Choroid plexus epithelial cell (primary cell): ENCODE data around the gene METTL2B.
A peak's percentile ranks its signal among the peaks of the same experiment; 100 is the strongest.
"Not testable (repeated sequence)": the region's sequence is repeated elsewhere in the genome, so short reads cannot be mapped to it uniquely, and the experiment has no call there.

ENCODE experiments used
- DNase-seq: peaks from one replicate; pipeline ENCODE4 v3.0.0-alpha.2; 2010; ENCODE audit warnings: low read depth
- H3K4me3 ChIP-seq: 2 replicates; pipeline ENCODE4 v1.5.1; 2011; ENCODE audit warnings: low read depth, mild to moderate bottlenecking, control low read depth, low read length, moderate library complexity
- TF ChIP-seq, protein P1 (sequence below): conservative IDR thresholded peaks from 2 replicates; pipeline ENCODE4 v1.5.1; 2011; ENCODE audit warnings: low read depth, mild to moderate bottlenecking, control low read depth, inconsistent platforms, low read length, moderate library complexity

The METTL2B gene

DNA sequence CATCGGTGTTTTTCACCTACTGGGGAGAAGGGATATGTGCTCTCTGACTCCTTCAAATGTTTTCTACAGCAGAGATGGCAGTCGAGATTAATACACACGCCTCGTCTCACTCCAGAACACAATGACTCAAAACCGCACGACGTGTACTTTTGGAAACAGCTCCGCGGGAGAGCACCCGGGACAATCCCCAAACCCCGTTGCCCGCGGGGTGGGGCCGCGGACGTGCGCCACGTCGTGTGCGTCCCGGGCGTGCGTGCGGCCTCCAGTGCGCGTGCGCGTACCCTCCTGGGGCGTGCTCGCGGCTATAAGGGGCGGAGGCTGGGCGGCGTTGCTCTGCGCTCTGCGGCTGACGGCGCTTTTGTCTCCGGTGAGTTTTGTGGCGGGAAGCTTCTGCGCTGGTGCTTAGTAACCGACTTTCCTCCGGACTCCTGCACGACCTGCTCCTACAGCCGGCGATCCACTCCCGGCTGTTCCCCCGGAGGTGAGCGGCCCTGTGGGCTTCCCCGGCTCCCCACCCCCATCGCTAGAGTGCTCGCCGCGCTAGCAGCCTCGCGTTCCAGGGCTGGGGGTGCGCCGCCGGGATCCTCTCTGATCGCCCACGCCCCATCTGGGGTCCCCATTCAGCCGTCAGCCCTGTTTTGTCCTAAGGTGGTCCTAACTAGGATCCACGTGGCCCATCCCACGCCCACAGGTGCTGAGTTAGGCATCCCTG, 20.8 kb upstream of the METTL2B start, which contains the start of gene HILPDA:
HILPDA (plus strand) TSS at position 336 of the 712 bp plus-strand sequence. CDS start 1,391 bp downstream, outside the sequence.
- H3K4me3 ChIP-seq: peak within 1 kb of the TSS; percentile 96
- TF ChIP-seq, protein P1, sequence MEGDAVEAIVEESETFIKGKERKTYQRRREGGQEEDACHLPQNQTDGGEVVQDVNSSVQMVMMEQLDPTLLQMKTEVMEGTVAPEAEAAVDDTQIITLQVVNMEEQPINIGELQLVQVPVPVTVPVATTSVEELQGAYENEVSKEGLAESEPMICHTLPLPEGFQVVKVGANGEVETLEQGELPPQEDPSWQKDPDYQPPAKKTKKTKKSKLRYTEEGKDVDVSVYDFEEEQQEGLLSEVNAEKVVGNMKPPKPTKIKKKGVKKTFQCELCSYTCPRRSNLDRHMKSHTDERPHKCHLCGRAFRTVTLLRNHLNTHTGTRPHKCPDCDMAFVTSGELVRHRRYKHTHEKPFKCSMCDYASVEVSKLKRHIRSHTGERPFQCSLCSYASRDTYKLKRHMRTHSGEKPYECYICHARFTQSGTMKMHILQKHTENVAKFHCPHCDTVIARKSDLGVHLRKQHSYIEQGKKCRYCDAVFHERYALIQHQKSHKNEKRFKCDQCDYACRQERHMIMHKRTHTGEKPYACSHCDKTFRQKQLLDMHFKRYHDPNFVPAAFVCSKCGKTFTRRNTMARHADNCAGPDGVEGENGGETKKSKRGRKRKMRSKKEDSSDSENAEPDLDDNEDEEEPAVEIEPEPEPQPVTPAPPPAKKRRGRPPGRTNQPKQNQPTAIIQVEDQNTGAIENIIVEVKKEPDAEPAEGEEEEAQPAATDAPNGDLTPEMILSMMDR: peak; percentile 20
- DNase-seq: peak; percentile 98

DNA sequence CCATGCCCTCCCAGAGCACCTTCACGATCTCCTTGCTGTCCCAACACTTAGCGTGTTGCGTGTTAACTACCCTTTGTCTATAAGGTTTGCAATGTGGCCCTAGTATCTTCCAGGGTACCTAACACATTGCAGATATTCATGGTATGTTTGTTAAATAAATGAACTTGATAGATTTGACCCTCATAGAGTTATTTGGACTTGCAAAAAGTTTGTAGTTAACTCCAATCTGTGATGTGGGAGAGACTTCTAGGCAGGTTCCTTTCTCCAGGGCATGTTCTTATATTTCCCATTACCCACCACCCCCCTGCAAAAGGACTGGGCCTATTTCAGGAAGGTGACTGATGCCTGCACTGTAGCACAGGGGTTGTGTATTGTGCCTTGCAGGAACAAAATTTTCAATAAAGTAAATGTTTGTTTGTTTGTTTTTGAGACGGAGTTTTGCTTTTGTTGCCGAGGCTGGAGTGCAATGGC, 20.3 kb upstream of the METTL2B start:
- peak overlapping the region; percentile 96 for H3K4me3 ChIP-seq
- TF ChIP-seq, protein P1: no peak
- no peak for DNase-seq

DNA sequence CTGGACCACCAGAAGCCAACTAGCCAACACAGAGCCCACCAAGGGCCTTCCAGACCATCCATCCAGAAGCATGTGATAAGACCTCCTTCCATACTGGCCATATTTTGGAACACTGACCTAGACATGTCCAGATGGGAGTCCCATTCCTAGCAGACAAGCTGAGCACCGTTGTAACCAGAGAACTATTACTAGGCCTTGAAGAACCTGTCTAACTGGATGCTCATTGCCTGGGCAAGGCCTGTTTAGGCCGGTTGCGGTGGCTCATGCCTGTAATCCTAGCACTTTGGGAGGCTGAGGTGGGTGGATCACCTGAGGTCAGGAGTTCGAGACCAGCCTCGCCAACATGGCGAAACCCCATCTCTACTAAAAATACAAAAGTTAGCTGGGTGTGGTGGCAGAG, 19.2 kb upstream of the METTL2B start:
- peak overlapping the region; percentile 96 for H3K4me3 ChIP-seq
- not testable (repeated sequence) for DNase-seq

DNA sequence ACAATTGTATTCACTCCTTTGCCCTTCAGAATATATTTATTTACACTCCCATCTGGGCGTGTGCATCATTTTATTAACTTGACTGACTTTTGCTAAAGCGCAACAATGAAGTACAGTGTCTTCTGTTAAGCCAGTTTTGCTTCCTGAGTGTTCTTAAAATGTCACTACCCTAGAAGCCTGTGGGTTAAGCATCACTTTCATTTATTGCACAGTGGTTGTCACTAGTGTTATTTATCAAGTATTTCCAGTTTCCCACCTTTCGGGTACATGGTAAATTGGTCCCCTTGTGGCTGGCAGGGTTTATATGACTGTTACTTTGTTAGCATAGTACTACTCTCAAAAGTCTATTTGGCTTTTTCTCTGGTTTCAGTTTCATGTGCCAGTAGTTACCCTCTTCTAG, 17.6 kb upstream of the METTL2B start:
- no peak for DNase-seq
- TF ChIP-seq, protein P1: no peak
- no peak overlapping the region for H3K4me3 ChIP-seq

DNA sequence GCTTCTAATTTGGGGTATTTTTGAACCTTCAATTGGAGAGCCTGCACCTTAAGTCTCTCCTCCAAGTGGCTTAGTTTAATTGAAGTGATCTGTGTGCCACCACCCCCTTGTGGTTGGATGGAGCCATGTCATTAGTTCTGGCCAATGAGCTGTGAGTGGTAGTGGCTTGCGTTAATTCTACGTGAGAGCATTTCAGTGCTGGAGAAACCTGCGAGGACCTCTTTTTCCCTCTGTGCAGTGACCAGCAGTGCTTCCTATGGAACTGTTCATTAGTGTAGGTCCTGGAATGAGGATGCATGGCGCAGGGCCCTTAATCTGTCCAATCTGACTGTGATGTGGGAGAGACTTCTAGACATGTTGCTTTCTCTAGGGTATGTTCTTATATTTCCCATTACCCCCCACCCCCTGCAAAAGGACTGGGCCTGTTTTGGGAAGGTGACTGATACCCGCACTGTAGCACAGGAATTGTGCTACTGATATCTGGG, 17.1 kb upstream of the METTL2B start:
- no peak overlapping the region for H3K4me3 ChIP-seq
- peak; percentile 88 for DNase-seq
- TF ChIP-seq, protein P1: peak; percentile 83

DNA sequence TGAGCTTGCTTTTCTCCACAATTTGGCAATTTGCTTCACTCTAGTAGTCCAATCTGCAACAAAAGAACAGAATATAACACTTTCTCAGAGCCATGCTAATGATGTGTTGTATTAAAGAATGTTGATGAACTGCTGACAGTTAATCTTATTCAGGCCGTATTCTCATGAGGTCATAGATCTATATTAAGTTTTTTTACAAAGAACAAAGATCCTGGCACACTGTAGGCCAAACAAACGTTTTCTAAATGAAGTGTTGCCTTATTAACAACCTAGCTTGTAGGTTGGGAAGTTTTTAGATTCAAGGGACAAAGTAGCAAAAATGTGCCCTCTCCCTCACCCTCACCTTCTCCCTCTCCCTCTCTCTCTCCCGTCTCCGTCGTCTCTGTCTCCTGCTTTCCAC, 14.1 kb upstream of the METTL2B start:
- TF ChIP-seq, protein P1: no peak
- H3K4me3 ChIP-seq: no peak overlapping the region
- DNase-seq: no peak

DNA sequence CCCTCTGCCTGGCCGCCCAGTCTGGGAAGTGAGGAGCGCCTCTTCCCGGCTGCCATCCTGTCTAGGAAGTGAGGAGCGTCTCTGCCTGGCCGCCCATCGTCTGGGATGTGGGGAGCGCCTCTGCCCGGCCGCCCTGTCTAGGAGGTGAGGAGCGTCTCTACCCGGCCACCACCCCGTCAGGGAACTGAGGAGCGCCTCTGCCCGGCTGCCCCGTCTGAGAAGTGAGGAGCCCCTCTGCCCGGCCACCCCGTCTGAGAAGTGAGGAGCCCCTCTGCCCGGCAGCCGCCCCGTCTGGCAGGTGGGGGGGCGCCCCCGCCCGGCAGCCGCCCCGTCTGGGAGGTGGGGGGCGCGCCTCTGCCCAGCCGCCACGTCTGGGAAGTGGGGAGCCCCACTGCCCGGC, 13.2 kb upstream of the METTL2B start:
- not testable (repeated sequence) for DNase-seq, H3K4me3 ChIP-seq

DNA sequence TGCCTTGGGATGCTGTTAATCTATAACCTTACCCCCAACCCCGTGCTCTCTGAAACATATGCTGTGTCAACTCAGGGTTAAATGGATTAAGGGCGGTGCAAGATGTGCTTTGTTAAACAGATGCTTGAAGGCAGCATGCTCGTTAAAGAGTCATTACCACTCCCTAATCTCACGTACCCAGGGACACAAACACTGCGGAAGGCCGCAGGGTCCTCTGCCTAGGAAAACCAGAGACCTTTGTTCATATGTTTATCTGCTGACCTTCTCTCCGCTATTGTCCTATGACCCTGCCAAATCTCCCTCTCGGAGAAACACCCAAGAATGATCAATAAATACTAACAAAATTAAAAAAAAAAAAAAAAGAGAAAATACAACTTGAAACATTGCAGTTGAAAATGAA, 12.6 kb upstream of the METTL2B start:
- H3K4me3 ChIP-seq, DNase-seq: not testable (repeated sequence)

DNA sequence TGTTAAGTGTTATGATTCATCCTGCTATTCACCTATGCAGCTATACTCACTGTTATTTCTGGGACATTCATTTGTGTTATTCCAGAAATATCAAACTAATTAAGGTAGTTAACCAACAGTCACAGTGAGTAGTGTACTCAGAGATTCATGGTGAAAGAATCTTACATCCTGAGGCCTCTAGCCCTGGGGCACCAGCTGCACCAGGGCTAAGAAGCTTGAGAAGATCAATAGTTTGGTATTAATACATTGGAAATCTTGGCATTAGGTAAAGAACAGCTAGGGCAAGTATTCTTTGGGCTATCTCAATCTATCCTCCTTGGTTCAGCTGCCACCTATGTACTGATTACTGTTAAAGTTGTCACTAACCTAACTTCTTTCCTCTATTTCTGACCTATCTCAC, 9.7 kb upstream of the METTL2B start:
- H3K4me3 ChIP-seq, DNase-seq: not testable (repeated sequence)

DNA sequence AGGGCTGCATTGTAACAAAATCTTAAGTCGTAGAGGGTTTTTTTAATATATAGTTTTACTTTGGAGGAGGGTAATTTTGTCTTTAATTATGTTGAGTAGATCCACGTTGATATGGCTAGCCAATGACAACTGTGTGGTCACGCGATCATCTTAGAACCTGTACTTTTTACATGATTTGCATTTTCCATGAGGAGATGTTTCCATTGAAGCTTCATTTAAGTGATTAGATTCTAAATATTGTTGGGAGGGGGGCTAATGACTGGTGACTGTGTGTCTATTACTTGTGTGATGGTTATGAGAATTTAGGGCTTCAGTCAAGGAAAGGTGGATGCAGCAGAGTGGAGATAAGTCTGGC, 765 bp downstream of the METTL2B start:
- not testable (repeated sequence) for DNase-seq

DNA sequence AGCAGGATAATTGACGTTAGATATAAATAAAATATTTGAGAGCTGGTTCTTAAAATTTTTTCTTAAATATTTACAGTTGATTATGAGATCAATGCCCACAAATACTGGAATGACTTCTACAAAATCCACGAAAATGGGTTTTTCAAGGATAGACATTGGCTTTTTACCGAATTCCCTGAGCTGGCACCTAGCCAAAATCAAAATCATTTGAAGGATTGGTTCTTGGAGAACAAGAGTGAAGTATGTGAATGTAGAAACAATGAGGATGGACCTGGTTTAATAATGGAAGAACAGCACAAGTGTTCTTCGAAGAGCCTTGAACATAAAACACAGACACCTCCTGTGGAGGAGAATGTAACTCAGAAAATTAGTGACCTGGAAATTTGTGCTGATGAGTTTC, 2.5 kb downstream of the METTL2B start:
- not testable (repeated sequence) for DNase-seq, H3K4me3 ChIP-seq

More for the DNA sequence above, 765 bp downstream of the METTL2B start:
- H3K4me3 ChIP-seq: peak overlapping the region; percentile 79

DNA sequence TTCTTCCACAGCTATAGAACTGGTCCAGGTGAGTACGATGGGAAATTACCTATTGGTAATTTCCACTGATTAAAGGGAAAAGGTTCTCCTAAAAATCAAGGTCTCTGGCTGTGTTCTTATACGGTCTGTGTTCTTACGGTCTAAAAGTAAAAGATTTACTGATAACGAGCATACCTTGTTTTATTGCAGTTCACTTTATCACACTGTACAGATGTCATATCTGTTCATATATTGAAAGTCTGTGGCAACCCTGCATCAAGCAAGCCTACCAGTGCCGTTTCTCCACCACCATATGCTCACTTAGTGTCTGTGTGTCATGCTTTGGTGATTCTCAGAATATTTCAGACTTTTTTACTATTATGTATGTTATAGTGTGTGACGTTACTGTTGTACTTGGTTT, 11.6 kb downstream of the METTL2B start:
- not testable (repeated sequence) for H3K4me3 ChIP-seq, DNase-seq
